DMS 273 (cell line): Measurements from ENCODE around the gene GFI1B.
"Not testable (repeated sequence)": the region's sequence is repeated elsewhere in the genome, so short reads cannot be mapped to it uniquely, and the experiment has no call there.

Source experiments
- DNase-seq: peaks from one replicate; lab custom pipeline; 2025; ENCODE audit not compliant: unreplicated experiment; lab: John Stamatoyannopoulos, UW

Gene GFI1B

DNA sequence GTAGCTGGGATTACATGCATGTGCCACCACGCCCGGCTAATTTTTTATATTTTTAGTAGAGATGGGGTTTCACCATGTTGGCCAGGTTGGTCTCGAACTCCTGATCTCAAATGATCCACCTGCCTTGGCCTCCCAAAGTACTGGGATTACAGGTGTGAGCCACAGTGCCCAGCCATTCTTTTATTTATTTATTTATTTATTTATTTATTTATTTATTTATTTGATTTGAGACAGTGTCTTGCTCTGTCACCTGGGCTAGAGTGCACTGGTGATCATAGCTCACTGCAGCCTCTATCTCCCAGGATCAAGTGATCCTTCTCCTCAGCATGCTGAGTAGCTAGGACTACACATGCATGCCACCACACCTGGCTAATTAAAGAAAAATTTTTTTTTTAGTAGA, 10.6 kb upstream of the GFI1B start:
- DNase-seq: not testable (repeated sequence)

DNA sequence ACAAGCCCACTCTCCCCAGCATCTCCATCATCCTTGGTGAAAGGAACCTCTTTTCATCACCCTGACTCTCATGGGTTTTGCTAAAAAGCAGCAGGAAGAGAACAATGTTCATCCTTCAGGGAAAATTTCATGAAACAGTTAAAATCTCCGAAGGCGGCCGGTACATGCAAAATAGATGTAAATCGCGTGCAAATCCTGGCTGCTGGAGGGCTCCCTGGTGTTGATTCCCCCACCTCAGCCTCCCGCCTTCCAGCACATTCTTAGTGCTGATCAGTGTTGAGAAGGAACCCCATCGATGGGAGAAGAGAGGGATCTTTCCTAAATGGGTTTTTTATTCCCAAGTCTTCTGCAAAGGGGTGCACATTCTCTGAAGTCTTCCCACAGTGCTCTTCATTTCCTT, 8.7 kb upstream of the GFI1B start:
- no peak for DNase-seq

DNA sequence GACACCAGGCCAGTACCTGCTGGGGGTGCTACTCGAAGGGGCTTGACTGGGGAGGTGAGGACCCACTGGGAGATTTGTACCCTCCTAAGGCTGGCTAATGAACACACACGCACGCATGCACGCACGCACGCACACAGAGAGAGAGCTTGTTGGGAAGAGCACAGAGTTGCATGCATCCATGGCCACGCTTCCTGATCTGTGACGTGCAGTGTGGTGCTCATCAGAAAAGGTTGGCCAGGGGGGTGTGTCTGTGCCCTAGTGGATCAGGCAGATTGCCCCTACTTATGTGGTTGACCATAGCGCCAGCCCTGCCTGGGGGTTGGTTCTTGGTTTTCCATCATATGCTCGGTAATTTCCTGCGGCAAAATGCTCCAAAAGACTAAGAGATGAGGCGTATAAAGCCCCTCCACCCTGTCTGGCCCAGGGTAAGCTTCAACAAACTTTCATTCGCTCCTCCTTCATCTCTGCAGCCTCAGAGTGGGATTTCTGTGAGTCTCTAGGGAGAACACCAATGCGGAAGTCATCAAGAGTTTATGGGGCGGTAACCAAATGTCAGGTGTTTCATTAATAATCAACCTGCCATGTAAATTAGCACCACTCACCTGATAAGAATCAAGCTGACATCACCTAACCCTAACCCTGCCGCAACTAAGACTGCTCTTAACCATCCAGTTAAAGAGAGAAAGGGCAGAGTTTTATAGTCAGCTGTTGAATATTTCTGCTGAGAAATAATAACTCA, 8.0 kb upstream of the GFI1B start:
- no peak for DNase-seq

DNA sequence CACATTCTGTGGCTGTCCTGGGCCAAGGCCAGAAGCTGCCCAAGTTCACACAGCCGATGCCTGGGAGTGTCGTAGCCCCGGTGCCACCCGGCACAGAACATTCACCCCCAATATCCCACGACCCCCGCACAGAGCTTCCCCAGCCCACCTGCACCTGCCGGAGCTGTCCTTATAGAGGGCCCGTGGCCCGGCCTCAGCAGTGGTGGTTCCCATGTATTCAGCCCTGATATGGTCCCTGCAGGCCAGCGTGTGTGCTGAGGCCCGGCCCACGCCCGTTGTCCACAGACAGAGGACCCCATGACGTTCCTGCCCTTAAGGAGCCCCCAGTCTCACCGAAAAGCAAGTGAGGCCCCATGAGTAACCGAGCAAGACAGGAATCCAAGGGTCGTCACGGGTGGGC, 5.3 kb upstream of the GFI1B start:
- no peak for DNase-seq

DNA sequence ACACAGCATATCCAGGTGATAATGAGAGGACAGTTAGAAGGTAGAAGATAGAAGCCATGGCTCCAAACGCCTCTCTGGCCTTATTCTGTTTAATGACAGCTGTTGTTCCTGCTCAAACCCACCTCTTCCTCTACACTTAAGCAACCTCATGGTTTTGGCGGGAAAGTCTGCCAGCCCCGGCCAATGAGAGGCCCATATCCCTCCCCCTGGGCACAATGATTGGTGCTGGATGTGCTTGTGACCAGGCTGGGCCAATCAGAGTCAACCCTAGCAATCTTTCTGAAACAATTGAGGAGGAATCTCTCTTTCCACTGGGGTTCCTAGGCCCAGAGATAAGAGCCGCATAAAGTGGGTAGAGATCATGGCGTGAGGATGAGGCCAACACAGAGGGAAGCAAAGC, 4.8 kb upstream of the GFI1B start:
- peak; percentile 46 for DNase-seq

DNA sequence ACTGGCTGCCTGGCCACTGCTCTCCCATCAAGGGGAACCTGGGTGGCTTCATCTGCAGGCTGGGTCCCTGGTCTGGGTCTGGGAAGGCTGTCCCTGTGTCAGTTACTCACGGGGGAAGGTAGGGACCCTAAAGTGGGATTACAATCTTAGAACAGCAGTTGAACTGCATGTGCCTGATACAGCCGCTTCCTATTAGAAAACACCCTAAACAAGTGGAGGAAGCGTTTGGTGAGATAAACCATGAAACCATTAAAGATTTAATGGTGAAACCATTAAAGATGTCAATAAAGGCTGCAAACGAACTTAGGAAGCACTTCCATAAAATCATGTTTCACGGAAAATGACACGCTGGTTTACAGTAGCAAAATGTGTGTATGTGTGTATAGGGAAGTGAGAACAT, 2.5 kb upstream of the GFI1B start:
- no peak for DNase-seq

DNA sequence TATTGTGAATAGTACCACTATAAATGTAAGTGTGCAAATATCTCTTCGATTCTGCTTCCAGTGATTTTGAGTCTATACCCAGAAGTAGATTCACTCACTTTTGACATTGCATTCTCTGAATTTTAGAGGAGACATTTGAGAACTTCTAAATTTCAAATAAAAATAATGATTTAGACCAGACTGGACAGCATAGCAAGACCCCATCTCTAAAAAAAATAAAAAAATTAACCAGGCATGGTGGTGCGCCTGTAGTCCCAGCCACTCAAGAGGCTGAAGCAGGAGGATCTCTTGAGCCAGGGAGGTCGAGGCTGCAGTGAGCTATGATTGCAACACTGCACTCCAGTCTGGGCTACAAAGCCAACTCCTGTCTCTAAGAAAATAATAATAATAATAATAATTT, 1.9 kb upstream of the GFI1B start:
- no peak for DNase-seq

DNA sequence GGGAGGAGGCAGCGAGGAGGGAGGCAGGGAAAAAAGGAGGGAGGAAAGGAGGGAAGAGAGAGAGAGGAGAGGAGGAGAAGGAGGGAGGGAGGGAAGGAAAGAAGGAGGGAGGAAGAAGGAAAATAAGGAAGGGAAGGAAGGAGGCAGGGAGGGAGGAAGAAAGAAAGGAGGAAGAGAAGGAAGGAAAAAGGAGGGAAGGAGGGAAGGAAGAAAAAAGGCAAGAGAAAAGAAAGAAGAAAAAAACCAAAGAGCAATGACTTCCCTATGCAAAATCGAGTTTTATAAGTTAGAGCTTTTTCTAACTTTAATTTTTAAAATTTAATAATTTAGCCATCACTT, 413 bp upstream of the GFI1B start:
- DNase-seq: no peak

DNA sequence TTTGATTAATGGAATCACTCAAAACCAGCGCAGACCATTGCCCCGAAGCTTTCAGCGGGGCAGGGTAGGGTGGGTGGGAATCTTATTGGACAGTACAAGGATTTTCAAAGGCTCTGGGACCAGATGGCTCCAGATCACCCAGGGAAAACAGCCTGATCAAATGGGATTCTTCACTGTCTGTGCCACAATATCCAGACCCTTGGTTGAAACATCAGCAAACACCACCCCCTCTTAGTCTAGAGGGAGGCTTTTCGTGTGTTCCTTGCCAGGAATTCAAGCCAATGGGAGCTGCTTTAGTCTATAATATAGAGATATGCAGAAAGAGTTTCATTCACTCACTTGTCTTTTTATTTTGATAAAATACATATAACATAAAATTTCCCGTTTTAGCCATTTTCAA, 1.7 kb downstream of the GFI1B start:
- no peak for DNase-seq

DNA sequence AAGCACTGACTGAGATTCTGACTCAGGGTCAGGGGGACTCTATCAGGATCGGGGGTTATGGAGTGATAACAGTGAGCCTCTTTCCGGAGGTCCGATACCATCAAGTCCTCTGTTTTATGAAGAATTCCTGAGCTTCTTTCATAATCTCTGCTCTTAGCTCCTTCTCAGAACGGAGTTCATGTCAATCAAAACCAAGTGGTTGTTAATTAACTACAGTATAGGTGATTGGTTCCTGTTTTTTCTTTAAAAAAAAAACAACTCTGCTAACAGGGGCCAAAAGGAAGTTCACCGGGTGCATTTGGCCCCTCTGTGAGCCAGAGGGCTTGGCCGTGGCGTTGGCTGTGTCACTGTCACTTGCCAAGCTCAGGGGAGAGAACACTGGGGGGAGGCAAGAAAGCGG, 4.0 kb downstream of the GFI1B start:
- DNase-seq: no peak

DNA sequence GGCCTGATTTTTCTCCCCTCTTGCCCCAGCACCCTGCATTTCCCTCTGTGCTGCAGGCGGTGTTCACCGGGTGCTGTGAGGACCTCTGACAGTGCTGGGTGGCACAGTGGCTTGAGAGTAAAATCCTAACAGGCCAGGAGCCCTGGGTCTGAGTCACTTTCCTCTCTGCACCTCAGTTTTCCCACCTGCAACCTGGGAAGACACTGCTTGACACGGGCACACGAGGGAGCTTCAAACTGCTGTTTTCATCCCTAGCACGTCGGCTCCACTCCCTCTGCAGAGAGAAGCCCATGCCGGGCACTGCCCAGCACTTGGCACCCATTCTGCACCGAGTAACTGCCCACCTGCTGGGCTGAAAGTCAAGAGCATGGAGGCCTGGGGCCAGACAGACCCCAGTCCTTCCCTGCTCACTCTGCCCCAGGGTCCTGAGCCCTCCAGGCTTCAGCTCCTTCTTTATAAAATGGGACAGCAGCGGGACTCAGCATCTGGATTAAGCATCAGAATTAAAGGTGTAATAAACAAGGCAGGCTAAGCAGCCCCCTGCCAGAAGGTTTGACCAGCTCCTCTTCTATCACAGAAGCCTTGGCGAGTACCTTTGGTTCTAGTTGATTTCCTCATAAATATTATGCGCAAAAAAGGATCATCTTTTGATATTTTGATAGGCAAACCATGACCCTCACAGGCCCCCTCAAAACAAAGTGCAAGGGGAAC, 5.2 kb downstream of the GFI1B start:
- no peak for DNase-seq

DNA sequence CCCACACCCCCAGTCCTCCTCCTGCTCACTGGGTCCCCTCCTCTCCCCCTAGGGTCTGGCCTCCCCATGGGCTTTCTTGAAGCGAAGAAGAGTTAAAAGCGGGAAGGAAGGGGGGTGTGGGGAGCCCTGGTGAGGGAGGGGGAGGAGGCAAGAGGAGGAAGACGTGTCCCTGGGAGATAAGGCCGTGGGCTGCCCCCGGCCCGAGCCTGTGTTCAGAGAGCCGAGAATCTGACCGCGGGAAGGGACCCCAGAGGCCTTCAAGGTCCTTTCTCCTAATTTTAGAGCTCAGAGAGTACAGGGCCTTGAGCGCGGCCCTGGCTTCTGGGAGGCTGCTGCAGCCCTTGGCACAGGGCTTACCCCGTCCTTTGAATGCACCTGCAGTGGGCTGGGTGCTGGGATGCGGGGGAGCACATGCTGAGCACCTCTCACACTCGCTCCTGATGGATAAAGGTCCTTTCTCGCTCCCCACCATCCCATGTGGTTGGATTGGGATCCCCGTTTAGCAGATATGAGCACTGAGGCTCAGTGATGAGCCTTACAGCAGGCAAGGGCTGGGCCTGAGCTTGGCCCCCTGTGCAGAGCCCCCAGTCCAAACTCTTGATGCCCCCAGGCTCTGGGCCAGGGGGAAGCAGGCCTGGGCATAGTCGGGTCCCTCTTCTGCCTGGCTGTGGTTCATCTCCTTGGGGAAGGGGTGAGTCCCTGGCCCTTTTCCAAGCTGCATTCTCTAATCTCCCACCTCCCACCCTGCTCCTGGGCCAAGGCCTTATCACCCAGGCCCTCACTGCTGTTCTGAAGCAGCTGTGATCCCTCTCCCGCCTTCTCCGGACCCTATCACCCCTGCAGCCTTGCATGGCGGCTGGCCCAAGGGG, 5.9 kb downstream of the GFI1B start:
- no peak for DNase-seq

DNA sequence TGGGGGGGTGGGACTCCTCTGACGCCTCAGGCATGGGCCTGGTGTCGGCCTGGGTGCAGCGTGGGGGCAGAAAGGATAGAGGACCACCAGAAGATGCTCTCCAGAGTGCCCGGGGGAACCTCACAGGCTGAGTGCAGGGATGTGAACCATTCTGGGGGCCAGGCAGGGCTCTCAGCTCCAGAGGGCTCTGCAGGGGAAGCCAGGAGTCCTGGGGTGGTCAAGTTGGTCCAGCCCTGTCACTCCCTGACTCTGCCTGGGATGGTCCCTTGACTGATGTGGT, 6.5 kb downstream of the GFI1B start:
- DNase-seq: no peak

DNA sequence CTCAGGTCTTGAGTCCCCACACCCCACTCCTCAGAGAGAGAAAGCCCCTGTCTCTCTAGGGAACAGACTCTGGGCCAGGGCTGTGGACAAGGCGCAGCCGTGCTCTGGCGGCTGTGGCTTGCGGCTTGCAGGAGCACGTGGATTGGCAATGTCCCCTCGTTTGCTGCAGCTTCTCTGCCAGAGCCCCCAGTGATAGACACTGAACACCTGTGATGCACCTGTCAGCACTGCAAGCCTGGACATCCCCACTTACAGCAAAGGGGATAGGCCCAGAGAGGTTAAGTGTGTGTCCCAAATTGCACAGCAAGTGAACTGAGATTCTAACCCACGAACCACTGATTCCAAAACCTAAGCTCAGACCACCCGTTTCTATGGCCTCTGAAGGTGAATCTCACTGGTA, 7.0 kb downstream of the GFI1B start:
- DNase-seq: no peak

DNA sequence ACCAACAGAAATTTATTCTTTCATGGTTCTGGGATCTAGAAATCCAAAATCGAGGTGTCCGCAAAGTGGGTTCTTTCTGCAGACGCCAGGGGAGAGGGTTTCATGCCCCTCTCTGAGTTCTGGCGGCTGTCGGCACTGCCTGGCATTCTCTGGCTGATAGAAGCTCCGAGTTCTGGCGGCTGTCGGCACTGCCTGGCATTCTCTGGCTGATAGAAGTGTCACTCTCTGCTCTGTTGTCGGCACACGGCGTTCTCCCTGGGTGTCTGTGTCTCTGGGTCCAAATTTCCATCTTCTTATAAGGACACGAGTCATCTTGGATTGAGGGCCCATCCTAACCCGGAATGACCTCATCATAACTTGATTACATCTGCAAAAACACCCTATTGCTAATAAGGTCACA, 7.6 kb downstream of the GFI1B start:
- no peak for DNase-seq

DNA sequence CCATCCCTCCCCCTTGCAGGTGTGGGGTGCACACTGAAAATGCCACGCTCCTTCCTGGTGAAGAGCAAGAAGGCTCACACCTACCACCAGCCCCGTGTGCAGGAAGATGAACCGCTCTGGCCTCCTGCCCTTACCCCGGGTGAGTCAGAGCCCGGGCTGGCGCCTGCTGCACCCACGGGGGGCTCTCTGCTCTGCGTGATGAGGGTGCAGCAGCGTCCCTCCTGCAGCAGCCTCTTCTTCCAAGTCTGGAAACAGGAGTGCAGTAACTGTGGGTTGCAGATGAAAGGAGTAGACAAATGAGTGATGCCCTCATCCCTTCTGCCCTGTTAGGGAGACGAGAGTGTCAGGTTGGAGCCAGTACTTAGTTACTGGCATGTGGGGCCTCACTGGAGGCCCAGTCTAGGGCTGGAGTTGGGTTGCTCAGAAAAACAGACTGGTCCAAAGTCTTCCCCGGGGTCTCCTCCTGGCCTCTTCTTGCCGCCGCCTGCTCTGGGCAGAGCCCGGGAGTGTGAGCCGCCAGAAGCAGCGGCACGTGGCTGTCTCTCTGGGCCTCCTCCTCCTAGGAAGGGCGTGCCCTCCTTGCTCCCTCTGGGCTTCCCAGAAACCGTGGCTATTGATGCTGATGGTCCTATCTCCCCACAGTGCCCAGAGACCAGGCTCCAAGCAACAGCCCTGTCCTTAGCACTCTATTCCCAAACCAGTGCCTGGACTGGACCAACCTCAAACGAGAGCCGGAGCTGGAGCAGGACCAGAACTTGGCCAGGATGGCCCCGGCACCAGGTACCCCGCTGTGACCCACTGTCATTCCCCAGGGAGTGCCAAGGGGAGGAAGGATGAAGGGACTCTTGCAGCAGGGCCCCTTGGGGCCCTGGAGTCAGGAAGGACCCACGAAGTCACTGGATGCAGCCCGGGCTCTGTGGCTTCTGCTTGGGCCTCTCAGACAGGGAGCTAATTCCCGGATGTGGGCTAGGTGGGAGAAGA, 8.4 kb downstream of the GFI1B start:
- DNase-seq: no peak

DNA sequence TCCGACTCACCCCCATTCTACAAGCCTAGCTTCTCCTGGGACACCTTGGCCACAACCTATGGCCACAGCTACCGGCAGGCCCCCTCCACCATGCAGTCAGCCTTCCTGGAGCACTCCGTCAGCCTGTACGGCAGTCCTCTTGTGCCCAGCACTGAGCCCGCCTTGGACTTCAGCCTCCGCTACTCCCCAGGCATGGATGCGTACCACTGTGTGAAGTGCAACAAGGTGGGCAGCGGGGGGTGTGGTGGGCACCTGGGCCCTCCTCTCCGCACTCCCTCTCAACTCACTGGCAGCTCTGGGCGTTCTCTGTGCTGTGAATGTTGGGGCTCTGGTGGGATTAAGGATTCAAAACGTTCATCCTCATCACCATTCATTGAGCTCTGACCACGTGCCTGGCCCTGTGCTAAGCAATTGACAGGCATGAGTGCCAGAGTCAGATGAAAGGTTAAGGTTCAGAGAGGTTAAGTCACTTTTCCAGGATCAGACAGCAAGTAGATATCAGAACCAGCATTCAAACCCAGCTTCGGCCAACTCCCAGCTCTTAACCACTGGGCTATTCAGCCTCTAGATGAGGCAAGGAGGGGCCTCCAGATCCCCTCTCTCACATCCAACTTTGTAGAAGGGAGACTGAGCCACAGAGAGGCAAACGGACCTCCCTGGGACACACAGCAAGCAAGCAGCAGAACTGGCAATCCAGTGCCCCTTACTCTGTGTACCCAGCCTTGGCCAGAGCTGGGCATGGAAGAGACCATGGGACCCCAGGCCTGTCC, 9.9 kb downstream of the GFI1B start:
- no peak for DNase-seq

DNA sequence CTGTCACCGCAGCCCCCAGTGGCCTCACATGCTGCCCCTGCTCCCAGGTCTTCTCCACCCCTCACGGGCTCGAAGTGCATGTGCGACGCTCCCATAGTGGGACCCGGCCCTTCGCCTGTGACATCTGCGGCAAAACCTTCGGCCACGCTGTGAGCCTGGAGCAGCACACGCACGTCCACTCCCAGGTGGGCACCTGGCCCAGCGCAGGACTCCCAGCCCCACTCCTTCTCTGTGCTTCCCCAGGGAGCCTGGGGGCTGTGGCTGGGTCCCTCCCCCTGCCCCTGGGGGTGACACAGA, 10.5 kb downstream of the GFI1B start:
- DNase-seq: no peak

DNA sequence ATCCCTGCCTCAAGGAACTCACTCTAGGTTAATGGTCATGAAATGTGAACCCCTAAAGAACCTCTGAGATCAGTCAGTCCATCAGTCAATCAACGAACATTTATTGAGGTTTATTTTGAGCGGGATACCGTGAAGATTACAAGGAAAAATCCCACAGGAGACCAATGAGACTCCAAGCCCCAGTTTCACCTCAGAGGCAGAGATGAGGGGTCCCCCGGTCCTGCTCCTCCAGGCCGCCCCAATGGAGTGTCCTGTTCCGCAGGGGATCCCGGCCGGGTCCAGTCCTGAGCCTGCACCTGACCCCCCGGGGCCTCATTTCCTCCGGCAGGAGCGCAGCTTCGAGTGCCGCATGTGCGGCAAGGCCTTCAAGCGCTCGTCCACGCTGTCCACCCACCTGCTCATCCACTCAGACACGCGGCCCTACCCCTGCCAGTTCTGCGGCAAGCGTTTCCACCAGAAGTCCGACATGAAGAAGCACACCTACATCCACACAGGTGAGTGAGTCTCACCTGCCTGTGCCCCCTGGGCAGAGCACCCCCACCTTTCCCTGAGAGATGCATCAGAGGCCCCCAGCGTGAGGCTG, 11.0 kb downstream of the GFI1B start:
- no peak for DNase-seq

DNA sequence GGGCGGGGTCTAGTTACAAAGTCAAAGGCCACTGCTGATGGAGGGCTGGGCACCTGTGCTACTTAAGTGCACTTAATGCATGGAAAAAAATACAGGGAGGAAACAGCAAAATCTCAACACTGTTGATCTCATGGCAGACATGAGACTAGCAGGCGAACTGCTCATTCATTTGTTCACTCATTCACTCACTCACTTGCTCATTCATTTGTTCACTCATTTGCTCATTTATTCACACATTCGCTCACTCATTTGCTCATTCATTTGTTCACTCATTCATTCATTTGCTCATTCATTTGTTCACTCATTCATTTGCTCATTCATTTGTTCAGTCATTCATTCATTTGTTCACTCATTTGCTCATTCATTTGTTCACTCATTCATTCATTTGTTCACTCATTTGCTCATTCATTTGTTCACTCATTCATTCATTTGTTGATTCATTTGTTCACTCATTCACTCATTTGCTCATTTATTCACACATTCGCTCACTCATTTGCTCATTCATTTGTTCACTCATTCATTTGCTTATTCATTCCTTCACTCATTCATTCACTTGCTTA, 11.6 kb downstream of the GFI1B start:
- not testable (repeated sequence) for DNase-seq
